ENCODE measurements around the gene GTPBP2.
"Not testable (repeated sequence)": the region's sequence is repeated elsewhere in the genome, so short reads cannot be mapped to it uniquely, and the experiment has no call there.

Gene GTPBP2

DNA sequence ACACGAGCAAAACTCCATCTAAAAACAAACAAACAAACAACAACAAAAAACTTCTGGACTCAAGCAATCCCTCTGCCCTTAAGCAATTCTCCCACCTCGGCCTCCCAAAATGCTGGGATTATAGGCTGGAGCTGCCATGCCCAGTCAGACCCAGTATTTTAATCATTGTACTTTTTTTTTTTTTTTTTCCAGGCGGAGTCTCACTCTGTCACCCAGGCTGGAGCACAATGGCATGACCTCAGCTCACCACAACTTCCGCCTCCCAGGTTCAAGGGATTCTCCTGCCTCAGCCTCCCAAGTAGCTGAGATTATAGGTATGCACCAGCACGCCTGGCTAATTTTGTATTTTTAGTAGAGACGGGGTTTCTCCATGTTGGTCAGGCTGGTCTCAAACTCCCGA, 3.9 kb upstream of the GTPBP2 start:
- 98% methylated on average over 5 of the region's 7 CpGs for WGBS (ENCODE audit: insufficient coverage)
- CTCF ChIA-PET = interaction anchor here (0.7 kb wide), 1 partner anchor 59 kb away, joined by 3 read pairs; no protein-coding TSS in a partner anchor
- H3K27me3 ChIP-seq (replicated peaks in 2 of 5; ENCODE audit: control insufficient read depth in 4 of 5, insufficient read depth in 5 of 5, low read length in 4 of 5); DNase-seq; POLR2A ChIA-PET; H3K4me3 ChIP-seq (ENCODE audit: control insufficient read depth in 1 of 7, extremely low read depth in 1 of 7, insufficient read depth in 4 of 7, low read depth in 2 of 7, low read length in 6 of 7); H3K9me3 ChIP-seq (ENCODE audit: control extremely low read depth in 1 of 5, control insufficient read depth in 4 of 5, insufficient read depth in 2 of 5, low read depth in 1 of 5, low read length in 4 of 5); H3K36me3 ChIP-seq (ENCODE audit: control insufficient read depth in 4 of 4, insufficient read depth in 4 of 4, low read length in 3 of 4); H3K27ac ChIP-seq (ENCODE audit: insufficient read depth in 1 of 2, low read depth in 1 of 2, low read length in 2 of 2, poor library complexity in 1 of 2, severe bottlenecking in 2 of 2): not testable (repeated sequence)
- peaks cover 9 to 48% (median 34%) of the 10 kb centered on the region in 4 experiments for H3K4me1 ChIP-seq (ENCODE audit: control extremely low read depth in 1 of 4, control insufficient read depth in 4 of 4, insufficient read depth in 4 of 4, low read length in 3 of 4)

DNA sequence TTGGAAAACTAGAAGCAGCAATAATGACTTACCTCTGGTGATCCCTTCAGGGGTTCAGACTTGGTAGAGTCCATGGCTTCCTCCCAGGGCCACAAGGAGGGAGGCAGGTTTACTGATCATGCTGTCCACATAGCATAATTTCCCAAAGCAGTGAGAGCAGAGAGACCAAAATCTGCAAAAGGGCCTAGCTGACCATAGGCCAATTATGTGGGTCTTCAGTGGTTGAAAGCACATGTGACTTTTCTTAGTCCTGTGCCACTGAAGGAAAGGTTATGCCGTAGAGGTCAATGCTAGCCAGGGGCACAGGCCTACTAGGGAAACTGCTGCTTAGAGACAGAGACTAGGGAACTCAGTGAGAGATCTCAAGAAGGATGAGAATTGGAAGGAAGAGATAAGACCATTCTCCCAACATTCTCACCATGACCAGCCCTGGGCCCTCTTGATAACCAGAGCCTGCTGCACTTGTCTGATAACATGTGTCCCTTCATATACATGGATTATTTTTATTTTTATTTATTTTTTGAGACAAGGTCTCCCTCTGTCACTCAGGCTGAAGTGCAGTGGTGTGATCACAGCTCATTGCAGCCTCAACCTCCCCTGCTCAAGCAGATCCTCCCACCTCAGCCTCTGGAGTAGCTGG, 2.0 kb upstream of the GTPBP2 start:
- ChIA-PET POLR2A (no interaction called here), CTCF (interaction anchor here (2.9 kb wide), 1 partner anchor 15 kb away, joined by 9 read pairs; no protein-coding TSS in a partner anchor)
- H3K4me1 ChIP-seq (ENCODE audit: control extremely low read depth in 1 of 4, control insufficient read depth in 4 of 4, insufficient read depth in 4 of 4, low read length in 3 of 4) = peaks cover 6 to 44% (median 35%) of the 10 kb centered on the region in 4 experiments
- H3K4me3 ChIP-seq (ENCODE audit: control insufficient read depth in 1 of 7, extremely low read depth in 1 of 7, insufficient read depth in 4 of 7, low read depth in 2 of 7, low read length in 6 of 7) = no peak overlapping the region
- peaks cover 0 to 15% (median 3%) of the 10 kb centered on the region in 4 experiments for H3K36me3 ChIP-seq (ENCODE audit: control insufficient read depth in 4 of 4, insufficient read depth in 4 of 4, low read length in 3 of 4)
- H3K9me3 ChIP-seq (ENCODE audit: control extremely low read depth in 1 of 5, control insufficient read depth in 4 of 5, insufficient read depth in 2 of 5, low read depth in 1 of 5, low read length in 4 of 5) = no peaks in the 10 kb centered on the region
- DNase-seq = peak; percentile 72 to 85 (median 75)
- peak overlapping the region in 1 of 2 experiments; percentile 92 for H3K27ac ChIP-seq (ENCODE audit: insufficient read depth in 1 of 2, low read depth in 1 of 2, low read length in 2 of 2, poor library complexity in 1 of 2, severe bottlenecking in 2 of 2)
- no CpG with 5 or more reads among the region's 1 CpG for WGBS (ENCODE audit: insufficient coverage)
- H3K27me3 ChIP-seq (replicated peaks in 2 of 5; ENCODE audit: control insufficient read depth in 4 of 5, insufficient read depth in 5 of 5, low read length in 4 of 5) = no peaks in the 10 kb centered on the region

- ChIA-PET POLR2A (no interaction called here), CTCF (interaction anchor here (0.7 to 2.9 kb wide), 6 partner anchors 14 to 36 kb away, joined by 3 to 9 read pairs (median 4); no protein-coding TSS in a partner anchor)
- DNase-seq = peak; percentile 96 to 99 (median 98)
- Histone ChIP-seq H3K4me1 (ENCODE audit: control extremely low read depth in 1 of 4, control insufficient read depth in 4 of 4, insufficient read depth in 4 of 4, low read length in 3 of 4) (peaks cover 4 to 36% (median 28%) of the 10 kb centered on the region in 4 experiments), H3K36me3 (ENCODE audit: control insufficient read depth in 4 of 4, insufficient read depth in 4 of 4, low read length in 3 of 4) (peaks cover 3 to 28% (median 16%) of the 10 kb centered on the region in 4 experiments), H3K9me3 (ENCODE audit: control extremely low read depth in 1 of 5, control insufficient read depth in 4 of 5, insufficient read depth in 2 of 5, low read depth in 1 of 5, low read length in 4 of 5) (no peaks in the 10 kb centered on the region), H3K27me3 (replicated peaks in 2 of 5; ENCODE audit: control insufficient read depth in 4 of 5, insufficient read depth in 5 of 5, low read length in 4 of 5) (no peaks in the 10 kb centered on the region), H3K27ac (ENCODE audit: insufficient read depth in 1 of 2, low read depth in 1 of 2, low read length in 2 of 2, poor library complexity in 1 of 2, severe bottlenecking in 2 of 2) (peak overlapping the region; percentile 58 to 92), H3K4me3 (ENCODE audit: control insufficient read depth in 1 of 7, extremely low read depth in 1 of 7, insufficient read depth in 4 of 7, low read depth in 2 of 7, low read length in 6 of 7) (peak overlapping the region; percentile 65 to 99 (median 89))
- WGBS (ENCODE audit: insufficient coverage) = 0% methylated on average over 28 of the region's 41 CpGs
These were observed 639 bp upstream of the GTPBP2 start for GRCh38 chr6:43629505-43630300.

- WGBS (ENCODE audit: insufficient coverage) = 6% methylated on average over 10 of the region's 25 CpGs
- H3K4me3 ChIP-seq (ENCODE audit: control insufficient read depth in 1 of 7, extremely low read depth in 1 of 7, insufficient read depth in 4 of 7, low read depth in 2 of 7, low read length in 6 of 7) = peak overlapping the region; percentile 82 to 99 (median 92)
- H3K9me3 ChIP-seq (ENCODE audit: control extremely low read depth in 1 of 5, control insufficient read depth in 4 of 5, insufficient read depth in 2 of 5, low read depth in 1 of 5, low read length in 4 of 5) = no peaks in the 10 kb centered on the region
- peak overlapping the region; percentile 78 to 92 for H3K27ac ChIP-seq (ENCODE audit: insufficient read depth in 1 of 2, low read depth in 1 of 2, low read length in 2 of 2, poor library complexity in 1 of 2, severe bottlenecking in 2 of 2)
- H3K27me3 ChIP-seq (replicated peaks in 2 of 5; ENCODE audit: control insufficient read depth in 4 of 5, insufficient read depth in 5 of 5, low read length in 4 of 5) = no peaks in the 10 kb centered on the region
- H3K4me1 ChIP-seq (ENCODE audit: control extremely low read depth in 1 of 4, control insufficient read depth in 4 of 4, insufficient read depth in 4 of 4, low read length in 3 of 4) = peaks cover 4 to 36% (median 28%) of the 10 kb centered on the region in 4 experiments
- H3K36me3 ChIP-seq (ENCODE audit: control insufficient read depth in 4 of 4, insufficient read depth in 4 of 4, low read length in 3 of 4) = peaks cover 7 to 40% (median 27%) of the 10 kb centered on the region in 4 experiments
- POLR2A ChIA-PET = interaction anchor here (0.6 kb wide), 1 partner anchor 497 kb away, joined by 3 read pairs; no protein-coding TSS in a partner anchor
- CTCF ChIA-PET = no interaction called here
- DNase-seq = peak in 2 of 3 donors; percentile 57 to 72
These were observed 516 bp downstream of the GTPBP2 start for GRCh38 chr6:43628393-43629103.

GRCh38 chr6:43627008-43627825, 1.8 kb downstream of the GTPBP2 start:
- 72% methylated on average over 4 of the region's 5 CpGs for WGBS (ENCODE audit: insufficient coverage)

DNA sequence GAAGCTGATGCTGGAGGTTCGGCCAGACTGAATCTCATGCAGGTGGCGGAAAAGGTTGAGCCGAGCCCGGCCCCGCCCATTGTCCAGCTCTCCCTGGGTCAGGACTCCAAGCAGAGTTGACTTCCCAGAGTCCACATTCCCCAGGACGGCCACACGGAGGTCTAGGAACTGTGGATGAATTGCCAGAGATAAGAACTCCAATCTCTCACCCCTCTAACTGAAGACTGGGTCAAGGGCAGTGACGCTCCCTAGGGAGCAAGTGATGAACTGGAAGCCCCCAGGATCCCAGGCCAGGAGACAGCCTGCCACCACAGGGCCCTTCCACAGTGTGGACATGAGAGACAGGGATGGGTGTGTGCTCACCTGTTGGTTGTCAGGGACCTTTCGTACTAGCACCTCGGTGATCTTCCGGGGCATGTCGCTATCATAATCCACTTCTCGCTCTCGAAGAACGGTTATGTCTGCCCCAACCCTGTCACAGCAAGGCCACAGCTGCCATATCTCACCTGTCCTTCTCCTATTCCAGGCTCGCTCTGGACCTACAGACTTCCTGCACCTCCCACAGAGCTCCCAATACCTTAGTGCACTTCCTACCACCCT, 3.6 kb downstream of the GTPBP2 start:
- 98% methylated on average over 14 of the region's 16 CpGs for WGBS (ENCODE audit: insufficient coverage)
- H3K4me1 ChIP-seq (ENCODE audit: control extremely low read depth in 1 of 4, control insufficient read depth in 4 of 4, insufficient read depth in 4 of 4, low read length in 3 of 4) = peaks cover 4 to 29% (median 22%) of the 10 kb centered on the region in 4 experiments
- DNase-seq = no peak
- CTCF ChIA-PET = interaction anchor here (1.1 kb wide), 1 partner anchor 11 kb away, joined by 4 read pairs; no protein-coding TSS in a partner anchor
- no peaks in the 10 kb centered on the region for H3K27me3 ChIP-seq (replicated peaks in 2 of 5; ENCODE audit: control insufficient read depth in 4 of 5, insufficient read depth in 5 of 5, low read length in 4 of 5)
- peaks cover 9 to 69% (median 54%) of the 10 kb centered on the region in 4 experiments for H3K36me3 ChIP-seq (ENCODE audit: control insufficient read depth in 4 of 4, insufficient read depth in 4 of 4, low read length in 3 of 4)
- H3K4me3 ChIP-seq (ENCODE audit: control insufficient read depth in 1 of 7, extremely low read depth in 1 of 7, insufficient read depth in 4 of 7, low read depth in 2 of 7, low read length in 6 of 7) = no peak overlapping the region
- POLR2A ChIA-PET = interaction anchor here (1.0 kb wide), 1 partner anchor 10 kb away, joined by 3 read pairs; the partner anchor contains the start of gene MAD2L1BP
- peak overlapping the region in 1 of 2 experiments; percentile 92 for H3K27ac ChIP-seq (ENCODE audit: insufficient read depth in 1 of 2, low read depth in 1 of 2, low read length in 2 of 2, poor library complexity in 1 of 2, severe bottlenecking in 2 of 2)
- no peaks in the 10 kb centered on the region for H3K9me3 ChIP-seq (ENCODE audit: control extremely low read depth in 1 of 5, control insufficient read depth in 4 of 5, insufficient read depth in 2 of 5, low read depth in 1 of 5, low read length in 4 of 5)

More at GRCh38 chr6:43627008-43627825, 1.8 kb downstream of the GTPBP2 start:
- Histone ChIP-seq H3K27ac (ENCODE audit: insufficient read depth in 1 of 2, low read depth in 1 of 2, low read length in 2 of 2, poor library complexity in 1 of 2, severe bottlenecking in 2 of 2) (peak overlapping the region; percentile 10 to 92), H3K27me3 (replicated peaks in 2 of 5; ENCODE audit: control insufficient read depth in 4 of 5, insufficient read depth in 5 of 5, low read length in 4 of 5) (no peaks in the 10 kb centered on the region), H3K4me1 (ENCODE audit: control extremely low read depth in 1 of 4, control insufficient read depth in 4 of 4, insufficient read depth in 4 of 4, low read length in 3 of 4) (peaks cover 4 to 36% (median 28%) of the 10 kb centered on the region in 4 experiments), H3K36me3 (ENCODE audit: control insufficient read depth in 4 of 4, insufficient read depth in 4 of 4, low read length in 3 of 4) (peaks cover 7 to 52% (median 39%) of the 10 kb centered on the region in 4 experiments), H3K9me3 (ENCODE audit: control extremely low read depth in 1 of 5, control insufficient read depth in 4 of 5, insufficient read depth in 2 of 5, low read depth in 1 of 5, low read length in 4 of 5) (no peaks in the 10 kb centered on the region), H3K4me3 (ENCODE audit: control insufficient read depth in 1 of 7, extremely low read depth in 1 of 7, insufficient read depth in 4 of 7, low read depth in 2 of 7, low read length in 6 of 7) (peak overlapping the region in 2 of 7 experiments; percentile 28 to 99)
- CTCF ChIA-PET = no interaction called here
- peak in 2 of 3 donors; percentile 17 to 23 for DNase-seq
- POLR2A ChIA-PET = no interaction called here

All from common myeloid progenitor, CD34-positive (primary cell).